Thoracic aorta (tissue), 2 donors: ENCODE results near the gene DUSP9. TPM values are rescaled to one million over a fixed set of nuclear protein-coding genes. Genes with fewer than 3 reads are reported as not detected.

Experiments used
- ATAC-seq: fragments of 150-250 bp; one replicate; pipeline ENCODE4 v1.8.0; 2017; ENCODE audit warnings: low read depth; ENCODE audit not compliant: insufficient number of reproducible peaks, low FRiP score
- DNase-seq: peaks from one replicate; pipeline ENCODE4 v3.0.0-alpha.2; 2020; ENCODE audit warnings: low spot score
- H3K27ac ChIP-seq, 2 donors: fragments of 200-600 bp; sonication (generic); 1 replicate in 1 of 2; 2 replicates in 1 of 2; pipeline ENCODE4 v1.5.1; 2016; ENCODE audit warnings: mild to moderate bottlenecking in 2 of 2, moderate library complexity in 2 of 2
- H3K27me3 ChIP-seq: fragments of 200-600 bp; sonication (generic); replicated peaks from 2 replicates; pipeline ENCODE4 v1.6.0; 2016; ENCODE audit warnings: mild to moderate bottlenecking; ENCODE audit not compliant: insufficient read depth
- H3K36me3 ChIP-seq: fragments of 200-600 bp; sonication (generic); one replicate; pipeline ENCODE4 v1.5.1; 2016
- H3K4me1 ChIP-seq, 2 donors: fragments of 200-600 bp; sonication (generic); 1 replicate in 1 of 2; 2 replicates in 1 of 2; pipeline versions ENCODE4 v1.5.1 to v1.6.0; 2016; ENCODE audit warnings: low read depth in 2 of 2, mild to moderate bottlenecking in 1 of 2; ENCODE audit not compliant: control insufficient read depth in 1 of 2
- H3K4me3 ChIP-seq: fragments of 200-600 bp; sonication (generic); 2 replicates; pipeline ENCODE4 v1.5.1; 2016; ENCODE audit warnings: mild to moderate bottlenecking
- H3K9me3 ChIP-seq: fragments of 200-600 bp; sonication (generic); 2 replicates; pipeline ENCODE4 v1.5.1; 2016
- total RNA-seq, 2 donors: library from RNA; depleted of rRNA; stranded (reverse); fragments of >200 nt; gene quantifications; one replicate each; pipeline versions ENCODE4 v1.1.0 to v1.2.3, GENCODE V29; 2016
- TF ChIP-seq, protein P1 (sequence below): fragments of 200-600 bp; sonication (generic); IDR thresholded peaks from one replicate; pipeline ENCODE4 v1.5.1; 2019; ENCODE audit warnings: antibody characterized with exemption

DUSP9 gene
- total RNA-seq, 2 donors from 2014 or later = not detected

DNA sequence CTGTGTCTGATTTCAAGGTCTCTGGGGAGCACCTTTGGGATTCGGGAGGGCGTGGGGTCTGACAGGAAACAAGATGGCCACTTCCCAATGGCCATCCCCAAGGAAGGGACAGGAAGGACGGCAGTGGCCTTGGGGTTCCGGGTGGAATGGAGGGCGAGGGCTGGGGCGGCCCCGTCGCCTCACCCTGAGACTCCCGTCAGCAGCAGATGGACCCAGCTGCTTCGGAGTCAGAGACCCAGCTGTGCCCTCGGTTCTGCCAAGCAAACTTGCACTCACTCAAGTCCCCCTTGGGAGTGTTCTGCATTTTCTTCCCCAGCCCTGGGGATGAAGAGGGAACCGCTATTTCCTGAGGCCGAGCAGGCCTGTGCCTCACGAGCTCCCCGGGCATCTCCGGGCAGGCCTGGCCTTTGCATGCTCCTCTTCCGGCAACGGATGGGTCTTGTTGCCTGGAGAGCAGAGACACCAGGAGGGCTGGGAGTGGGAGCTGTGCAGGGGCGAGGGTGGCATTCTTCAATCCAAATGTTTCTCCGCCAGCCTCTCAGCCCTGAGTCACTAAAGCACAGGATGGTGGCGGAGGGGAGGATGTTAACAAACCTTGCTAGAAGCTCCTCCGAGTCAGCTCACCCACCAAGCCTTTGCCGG, 6.8 kb upstream of the DUSP9 start:
- Histone ChIP-seq H3K4me3 (no peak overlapping the region), H3K27ac (no peak overlapping the region), H3K4me1 (peaks cover 0 to 12% of the 10 kb centered on the region in 2 donors), H3K36me3 (no peaks in the 10 kb centered on the region), H3K27me3 (no peaks in the 10 kb centered on the region), H3K9me3 (no peaks in the 10 kb centered on the region)
- TF ChIP-seq, protein P1, sequence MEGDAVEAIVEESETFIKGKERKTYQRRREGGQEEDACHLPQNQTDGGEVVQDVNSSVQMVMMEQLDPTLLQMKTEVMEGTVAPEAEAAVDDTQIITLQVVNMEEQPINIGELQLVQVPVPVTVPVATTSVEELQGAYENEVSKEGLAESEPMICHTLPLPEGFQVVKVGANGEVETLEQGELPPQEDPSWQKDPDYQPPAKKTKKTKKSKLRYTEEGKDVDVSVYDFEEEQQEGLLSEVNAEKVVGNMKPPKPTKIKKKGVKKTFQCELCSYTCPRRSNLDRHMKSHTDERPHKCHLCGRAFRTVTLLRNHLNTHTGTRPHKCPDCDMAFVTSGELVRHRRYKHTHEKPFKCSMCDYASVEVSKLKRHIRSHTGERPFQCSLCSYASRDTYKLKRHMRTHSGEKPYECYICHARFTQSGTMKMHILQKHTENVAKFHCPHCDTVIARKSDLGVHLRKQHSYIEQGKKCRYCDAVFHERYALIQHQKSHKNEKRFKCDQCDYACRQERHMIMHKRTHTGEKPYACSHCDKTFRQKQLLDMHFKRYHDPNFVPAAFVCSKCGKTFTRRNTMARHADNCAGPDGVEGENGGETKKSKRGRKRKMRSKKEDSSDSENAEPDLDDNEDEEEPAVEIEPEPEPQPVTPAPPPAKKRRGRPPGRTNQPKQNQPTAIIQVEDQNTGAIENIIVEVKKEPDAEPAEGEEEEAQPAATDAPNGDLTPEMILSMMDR = no peak
- no peak for DNase-seq
- ATAC-seq = no peak

DNA sequence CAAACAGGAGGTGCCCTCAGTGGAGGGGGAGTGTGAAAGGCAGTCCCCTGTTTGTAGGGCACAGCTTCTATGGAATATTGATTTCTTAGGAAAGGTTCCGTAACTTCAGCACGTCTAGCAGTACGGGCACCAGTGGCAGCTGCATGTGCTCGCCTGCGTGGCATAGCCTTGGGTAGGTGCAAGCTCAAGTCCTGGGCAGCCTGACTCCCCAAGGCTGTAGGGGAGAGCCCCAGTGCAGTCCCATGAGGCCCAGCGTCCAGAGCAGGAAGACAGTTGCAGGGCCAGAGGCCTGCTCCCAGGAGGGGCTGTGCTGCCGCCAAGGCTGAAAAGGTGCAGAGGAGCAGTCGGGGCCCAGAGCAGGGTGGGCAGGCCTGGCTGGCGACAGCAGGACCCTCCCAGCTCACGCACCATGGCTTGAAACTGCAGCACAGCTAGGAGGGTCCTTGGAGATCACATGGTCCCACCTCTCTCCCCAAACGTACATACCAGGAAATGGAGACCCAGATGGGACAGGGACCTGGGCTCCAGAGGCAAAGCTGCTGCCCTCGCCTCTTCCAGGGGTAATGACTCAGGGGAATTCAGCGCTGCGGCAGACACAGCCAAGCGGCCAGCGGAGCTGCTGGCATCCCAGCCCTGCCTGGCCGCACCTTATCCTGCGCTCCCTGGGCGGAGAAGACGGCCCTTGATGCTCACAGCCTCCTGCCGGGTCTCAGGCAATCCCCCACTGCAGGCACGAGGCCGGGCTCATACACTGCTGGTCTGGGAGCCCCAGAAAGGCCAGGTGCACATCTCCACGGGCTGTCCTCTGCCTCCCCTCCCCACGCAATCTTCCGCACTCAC, 6.0 kb upstream of the DUSP9 start:
- H3K27me3 ChIP-seq = no peaks in the 10 kb centered on the region
- no peak for DNase-seq
- TF ChIP-seq, protein P1 = no peak

DNA sequence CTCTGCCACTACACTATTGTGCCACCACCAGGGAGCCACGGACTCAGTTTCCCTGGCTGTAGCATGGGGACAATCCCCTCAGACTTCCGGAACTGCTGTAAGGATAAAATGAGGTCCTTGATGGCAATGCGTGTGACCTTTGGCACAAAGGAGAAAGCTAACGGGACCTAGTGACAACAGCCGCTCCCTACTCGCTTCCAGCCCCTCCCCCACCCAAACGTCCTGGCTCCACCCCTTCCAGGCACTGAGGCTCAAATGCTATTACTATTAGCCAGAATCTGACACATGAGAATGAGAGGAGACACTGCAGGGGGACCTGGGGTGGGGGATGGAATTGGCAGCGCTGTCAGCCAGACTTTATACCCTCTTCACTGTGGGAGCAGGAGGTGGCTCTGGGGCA, 5.4 kb upstream of the DUSP9 start:
- DNase-seq = no peak

More for the DNA sequence above, 6.0 kb upstream of the DUSP9 start:
- H3K9me3 ChIP-seq = no peaks in the 10 kb centered on the region
- H3K4me3 ChIP-seq = no peak overlapping the region
- peaks cover 0 to 12% of the 10 kb centered on the region in 2 donors for H3K4me1 ChIP-seq
- H3K27ac ChIP-seq = no peak overlapping the region
- H3K36me3 ChIP-seq = no peaks in the 10 kb centered on the region
- ATAC-seq = no peak

DNA sequence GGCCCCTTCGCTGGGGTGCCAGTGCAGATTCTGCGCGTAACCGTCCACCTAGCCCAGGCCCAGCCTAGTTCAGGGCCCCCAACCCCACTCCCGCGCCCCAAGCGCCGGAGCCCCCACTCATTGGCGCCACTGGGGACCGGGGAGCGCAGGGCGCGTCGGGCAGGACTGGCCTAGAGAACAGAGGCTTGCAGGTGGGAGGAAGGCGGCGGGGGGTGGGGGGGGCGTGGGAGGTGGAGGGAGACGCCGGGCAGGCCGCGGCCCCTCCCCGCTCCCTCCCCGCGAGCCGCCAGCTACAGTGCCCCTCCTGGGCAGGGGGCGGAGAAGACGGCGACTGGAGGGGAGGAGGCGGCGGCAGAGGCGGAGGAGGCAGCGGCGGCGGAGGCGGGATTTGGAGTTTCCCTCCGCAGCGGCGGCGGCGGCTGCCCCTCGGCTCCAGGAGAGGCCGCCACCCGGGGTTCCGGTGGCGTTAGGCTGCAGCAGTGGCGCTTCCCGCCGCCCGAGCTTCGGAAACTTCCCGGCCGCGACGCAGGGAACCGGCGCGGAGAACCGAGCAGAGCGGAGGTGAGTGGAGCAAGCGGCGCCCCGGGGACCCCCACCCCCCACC, 4.8 kb upstream of the DUSP9 start:
- no peaks in the 10 kb centered on the region for H3K27me3 ChIP-seq
- H3K27ac ChIP-seq = no peak overlapping the region
- ATAC-seq (no peak), DNase-seq (no peak)
- no peak overlapping the region for H3K4me3 ChIP-seq
- peaks cover 0 to 14% of the 10 kb centered on the region in 2 donors for H3K4me1 ChIP-seq
- H3K36me3 ChIP-seq = no peaks in the 10 kb centered on the region
- no peaks in the 10 kb centered on the region for H3K9me3 ChIP-seq
- TF ChIP-seq, protein P1 = no peak

More for the DNA sequence above, 5.4 kb upstream of the DUSP9 start:
- Histone ChIP-seq H3K27me3 (no peaks in the 10 kb centered on the region), H3K27ac (no peak overlapping the region), H3K36me3 (no peaks in the 10 kb centered on the region), H3K4me3 (no peak overlapping the region), H3K4me1 (peaks cover 0 to 12% of the 10 kb centered on the region in 2 donors), H3K9me3 (no peaks in the 10 kb centered on the region)
- TF ChIP-seq, protein P1 = no peak
- no peak for ATAC-seq
